ENCODE measurements around the gene ROCK2. TPM values are rescaled to one million over a fixed set of nuclear protein-coding genes. Genes with fewer than 3 reads are reported as not detected.

Gene ROCK2
- total RNA-seq, 2 donors from 2014 or later, result 85.8 to 96.6 TPM

DNA sequence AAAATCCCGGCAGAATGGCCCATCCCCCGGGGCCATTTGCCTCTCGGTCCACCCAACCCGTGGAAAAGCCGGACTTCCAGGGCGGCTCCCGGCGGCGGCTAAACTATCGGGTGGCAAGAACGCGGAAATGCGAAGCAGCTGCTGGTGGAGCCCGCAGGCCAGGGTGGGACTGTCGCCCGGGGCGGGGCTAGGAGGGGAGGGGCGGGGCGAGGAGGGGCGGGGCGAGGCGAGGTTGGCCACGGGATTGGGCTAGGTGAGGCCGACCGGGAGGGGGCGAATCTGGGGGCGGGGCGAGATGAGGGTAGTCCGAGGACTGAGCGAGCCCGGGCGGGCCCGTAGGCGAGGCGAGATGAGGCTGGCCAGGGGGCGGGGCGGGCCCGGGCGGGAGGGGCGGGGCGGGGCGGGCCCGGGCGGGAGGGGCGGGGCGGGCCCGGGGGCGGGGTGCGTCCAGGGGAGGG, 189.5 kb downstream of the ROCK2 start:
- peak overlapping the region; percentile 84 for H3K4me3 ChIP-seq
- no peaks in the 10 kb centered on the region for H3K9me3 ChIP-seq
- TF ChIP-seq, protein P1, sequence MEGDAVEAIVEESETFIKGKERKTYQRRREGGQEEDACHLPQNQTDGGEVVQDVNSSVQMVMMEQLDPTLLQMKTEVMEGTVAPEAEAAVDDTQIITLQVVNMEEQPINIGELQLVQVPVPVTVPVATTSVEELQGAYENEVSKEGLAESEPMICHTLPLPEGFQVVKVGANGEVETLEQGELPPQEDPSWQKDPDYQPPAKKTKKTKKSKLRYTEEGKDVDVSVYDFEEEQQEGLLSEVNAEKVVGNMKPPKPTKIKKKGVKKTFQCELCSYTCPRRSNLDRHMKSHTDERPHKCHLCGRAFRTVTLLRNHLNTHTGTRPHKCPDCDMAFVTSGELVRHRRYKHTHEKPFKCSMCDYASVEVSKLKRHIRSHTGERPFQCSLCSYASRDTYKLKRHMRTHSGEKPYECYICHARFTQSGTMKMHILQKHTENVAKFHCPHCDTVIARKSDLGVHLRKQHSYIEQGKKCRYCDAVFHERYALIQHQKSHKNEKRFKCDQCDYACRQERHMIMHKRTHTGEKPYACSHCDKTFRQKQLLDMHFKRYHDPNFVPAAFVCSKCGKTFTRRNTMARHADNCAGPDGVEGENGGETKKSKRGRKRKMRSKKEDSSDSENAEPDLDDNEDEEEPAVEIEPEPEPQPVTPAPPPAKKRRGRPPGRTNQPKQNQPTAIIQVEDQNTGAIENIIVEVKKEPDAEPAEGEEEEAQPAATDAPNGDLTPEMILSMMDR (IDR thresholded peaks at IDR 0.05), result no peak
- no peaks in the 10 kb centered on the region for H3K36me3 ChIP-seq
- peak overlapping the region; percentile 94 to 98 for H3K27ac ChIP-seq
- ATAC-seq (ENCODE audit: insufficient number of reproducible peaks, low FRiP score, low read depth) (peak; percentile 89), DNase-seq (ENCODE audit: low spot score) (peak; percentile 94)
- H3K4me1 ChIP-seq (ENCODE audit: control insufficient read depth in 1 of 2, low read depth in 2 of 2), result peaks cover 6 to 28% of the 10 kb centered on the region in 2 donors
- H3K27me3 ChIP-seq (replicated peaks; ENCODE audit: insufficient read depth), result no peaks in the 10 kb centered on the region

DNA sequence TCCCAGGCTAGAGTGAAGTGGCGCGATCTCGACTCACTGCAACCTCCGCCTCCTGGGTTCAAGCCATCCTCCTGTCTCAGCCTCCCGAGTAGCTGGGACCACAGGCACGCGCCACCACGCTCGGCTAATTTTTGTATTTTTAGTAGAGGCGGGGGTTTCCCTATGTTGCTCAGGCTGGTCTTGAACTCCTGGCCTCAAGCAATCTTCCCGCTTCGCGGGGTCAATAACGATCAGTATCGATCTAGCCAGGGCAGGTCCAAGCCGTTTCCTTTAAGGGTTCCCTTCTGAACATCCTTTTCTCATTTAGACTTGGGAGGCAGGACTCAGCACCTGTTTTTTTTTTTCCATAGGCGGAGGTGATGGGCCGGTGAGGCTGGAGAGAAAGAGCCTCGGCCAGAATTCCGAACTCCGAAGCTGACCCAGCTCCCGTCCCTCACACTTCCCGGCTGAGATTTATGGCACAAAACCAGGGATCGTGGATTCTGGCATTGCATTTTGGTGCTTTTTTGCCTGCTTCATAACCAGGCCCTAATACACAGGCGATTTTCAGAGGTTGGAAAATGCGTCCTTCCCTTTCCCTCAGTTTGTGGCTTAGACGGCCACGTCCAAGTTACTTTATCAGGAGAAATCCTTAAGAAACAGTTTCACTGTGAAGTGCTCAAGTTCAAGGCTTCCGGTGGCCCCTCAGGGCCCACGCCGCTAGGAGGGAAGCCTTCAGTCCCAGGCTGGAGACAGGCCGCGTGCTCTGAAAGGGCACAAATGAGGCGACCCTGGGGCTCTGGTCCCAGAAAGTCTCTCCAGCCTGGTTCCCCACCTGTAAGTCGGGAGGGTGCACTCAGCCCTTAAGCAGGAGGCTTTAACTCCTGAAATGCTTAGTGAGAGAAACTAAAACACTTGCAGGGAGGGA, 190.2 kb downstream of the ROCK2 start:
- DNase-seq (ENCODE audit: low spot score) (no peak), ATAC-seq (ENCODE audit: insufficient number of reproducible peaks, low FRiP score, low read depth) (no peak)
- peak overlapping the region; percentile 84 for H3K4me3 ChIP-seq

DNA sequence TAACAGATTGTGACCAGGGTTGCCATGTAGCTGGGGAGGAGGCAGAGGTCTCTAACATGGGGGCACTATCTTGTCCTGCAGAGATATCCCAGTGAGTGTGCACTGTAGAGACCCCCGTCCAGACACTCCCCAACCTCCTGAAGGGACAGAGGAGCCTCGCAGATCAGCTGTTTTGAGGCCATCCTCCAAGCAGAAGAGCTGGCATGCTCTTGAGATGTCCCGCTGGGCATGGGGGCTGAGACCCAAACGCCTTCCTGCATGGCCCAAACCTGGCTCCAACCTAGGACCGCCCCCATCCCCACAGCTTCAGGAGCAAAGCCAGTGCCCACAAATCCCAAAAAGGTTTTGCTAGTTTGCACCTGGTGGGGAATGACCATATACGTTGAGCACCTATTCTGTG, 191.8 kb downstream of the ROCK2 start:
- Histone ChIP-seq H3K27ac (no peak overlapping the region), H3K36me3 (no peaks in the 10 kb centered on the region), H3K27me3 (replicated peaks; ENCODE audit: insufficient read depth) (no peaks in the 10 kb centered on the region), H3K9me3 (no peaks in the 10 kb centered on the region), H3K4me3 (no peak overlapping the region), H3K4me1 (ENCODE audit: control insufficient read depth in 1 of 2, low read depth in 2 of 2) (peaks cover 6 to 28% of the 10 kb centered on the region in 2 donors)
- DNase-seq (ENCODE audit: low spot score) (no peak), ATAC-seq (ENCODE audit: insufficient number of reproducible peaks, low FRiP score, low read depth) (no peak)
- TF ChIP-seq, protein P1 (IDR thresholded peaks at IDR 0.05), result no peak

More for the DNA sequence above, 190.2 kb downstream of the ROCK2 start:
- TF ChIP-seq, protein P1 (IDR thresholded peaks at IDR 0.05), result no peak
- no peaks in the 10 kb centered on the region for H3K27me3 ChIP-seq (replicated peaks; ENCODE audit: insufficient read depth)
- H3K9me3 ChIP-seq, result no peaks in the 10 kb centered on the region
- peak overlapping the region; percentile 94 to 98 for H3K27ac ChIP-seq
- H3K4me1 ChIP-seq (ENCODE audit: control insufficient read depth in 1 of 2, low read depth in 2 of 2), result peaks cover 6 to 28% of the 10 kb centered on the region in 2 donors
- H3K36me3 ChIP-seq, result no peaks in the 10 kb centered on the region

DNA sequence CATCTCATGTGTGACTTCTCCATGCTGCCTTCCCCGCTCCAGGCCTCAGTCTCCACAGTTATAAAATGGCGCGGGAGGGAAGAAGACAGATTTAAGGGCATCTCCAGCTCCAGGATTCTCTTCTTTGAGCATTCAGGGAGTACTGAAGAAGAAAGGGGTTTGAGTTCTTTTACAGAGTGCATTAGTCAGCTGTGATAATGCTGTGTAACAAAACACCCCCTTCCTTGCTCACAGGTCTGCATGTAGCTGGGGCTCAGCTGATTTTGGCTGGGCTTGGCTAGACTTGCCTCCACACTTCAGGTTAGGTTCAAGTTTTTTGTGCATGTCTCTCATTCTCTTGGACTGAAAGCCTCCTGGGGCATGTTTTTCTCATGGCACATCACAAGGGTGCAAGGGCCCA, 197.2 kb downstream of the ROCK2 start:
- TF ChIP-seq, protein P1 (IDR thresholded peaks at IDR 0.05), result no peak
- no peak for ATAC-seq (ENCODE audit: insufficient number of reproducible peaks, low FRiP score, low read depth)
- no peaks in the 10 kb centered on the region for H3K4me1 ChIP-seq (ENCODE audit: control insufficient read depth in 1 of 2, low read depth in 2 of 2)

DNA sequence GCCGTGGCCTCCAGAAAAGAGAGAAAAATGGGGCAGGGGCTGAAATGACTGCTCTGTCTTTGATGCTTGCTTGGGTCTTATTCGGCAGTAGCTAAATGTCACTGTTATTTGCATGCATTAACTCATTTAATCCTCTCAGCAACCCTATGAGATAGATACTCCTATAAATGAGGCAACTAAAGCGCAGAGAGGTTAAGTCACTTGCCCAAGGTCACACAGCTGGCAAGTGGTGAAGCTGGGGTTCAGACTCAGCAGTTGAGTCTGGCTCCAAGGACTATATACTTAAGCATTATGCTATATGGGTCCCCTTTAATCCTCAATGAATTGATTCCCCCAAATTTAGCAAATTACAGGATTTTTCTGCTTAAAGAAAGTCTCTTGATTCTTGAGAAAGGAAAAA, 198.4 kb downstream of the ROCK2 start:
- DNase-seq (ENCODE audit: low spot score), result no peak
- Histone ChIP-seq H3K27me3 (replicated peaks; ENCODE audit: insufficient read depth) (no peaks in the 10 kb centered on the region), H3K4me3 (no peak overlapping the region), H3K9me3 (no peaks in the 10 kb centered on the region), H3K4me1 (ENCODE audit: control insufficient read depth in 1 of 2, low read depth in 2 of 2) (no peaks in the 10 kb centered on the region), H3K36me3 (no peaks in the 10 kb centered on the region), H3K27ac (no peak overlapping the region)
- no peak for ATAC-seq (ENCODE audit: insufficient number of reproducible peaks, low FRiP score, low read depth)
- TF ChIP-seq, protein P1 (IDR thresholded peaks at IDR 0.05), result no peak

More for the DNA sequence above, 197.2 kb downstream of the ROCK2 start:
- Histone ChIP-seq H3K27ac (no peak overlapping the region), H3K4me3 (no peak overlapping the region), H3K36me3 (no peaks in the 10 kb centered on the region), H3K9me3 (no peaks in the 10 kb centered on the region), H3K27me3 (replicated peaks; ENCODE audit: insufficient read depth) (no peaks in the 10 kb centered on the region)
- no peak for DNase-seq (ENCODE audit: low spot score)

Data from thoracic aorta (tissue), 2 donors.